Measurements from ENCODE around the gene SMG1.
"Not testable (repeated sequence)": the region's sequence is repeated elsewhere in the genome, so short reads cannot be mapped to it uniquely, and the experiment has no call there.

DNA sequence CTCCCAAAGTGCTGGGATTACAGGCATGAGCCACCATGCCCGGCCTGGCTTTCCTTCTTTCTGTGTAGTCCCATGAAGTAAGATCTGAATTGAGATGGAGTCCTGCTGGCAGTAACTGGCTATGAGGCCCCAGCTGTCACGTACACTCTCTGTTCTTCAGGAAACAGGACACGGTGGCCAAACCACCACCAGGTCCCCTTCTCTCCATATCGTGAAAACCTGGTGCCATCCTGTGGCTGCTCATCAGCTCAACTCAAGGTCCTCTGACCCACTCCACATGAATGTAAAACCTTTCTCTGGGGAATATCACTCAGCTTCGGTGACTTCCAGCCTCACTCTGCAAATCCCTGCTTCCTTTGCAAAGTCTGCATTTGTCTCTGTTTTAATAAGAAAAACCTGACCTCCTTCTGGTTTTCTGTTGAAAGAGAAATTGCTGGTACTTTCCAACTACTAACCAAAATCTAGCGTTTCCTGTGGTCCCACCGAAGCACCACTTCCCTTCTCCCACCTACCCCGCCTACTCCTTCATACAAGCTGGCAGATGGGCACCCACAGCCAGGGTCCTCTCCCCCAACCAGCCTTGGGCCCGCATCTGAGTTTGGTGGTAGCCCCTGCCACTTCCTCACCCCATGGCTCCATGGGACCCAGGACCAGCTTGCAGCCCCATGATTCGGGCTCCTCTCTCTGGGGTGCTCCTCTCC, 168.1 kb downstream of the SMG1 start:
- TF ChIP-seq POLR2AphosphoS5, EP300, POLR2A (IDR thresholded peaks at IDR 0.05): not testable (repeated sequence)
- TF ChIP-seq, protein P1, sequence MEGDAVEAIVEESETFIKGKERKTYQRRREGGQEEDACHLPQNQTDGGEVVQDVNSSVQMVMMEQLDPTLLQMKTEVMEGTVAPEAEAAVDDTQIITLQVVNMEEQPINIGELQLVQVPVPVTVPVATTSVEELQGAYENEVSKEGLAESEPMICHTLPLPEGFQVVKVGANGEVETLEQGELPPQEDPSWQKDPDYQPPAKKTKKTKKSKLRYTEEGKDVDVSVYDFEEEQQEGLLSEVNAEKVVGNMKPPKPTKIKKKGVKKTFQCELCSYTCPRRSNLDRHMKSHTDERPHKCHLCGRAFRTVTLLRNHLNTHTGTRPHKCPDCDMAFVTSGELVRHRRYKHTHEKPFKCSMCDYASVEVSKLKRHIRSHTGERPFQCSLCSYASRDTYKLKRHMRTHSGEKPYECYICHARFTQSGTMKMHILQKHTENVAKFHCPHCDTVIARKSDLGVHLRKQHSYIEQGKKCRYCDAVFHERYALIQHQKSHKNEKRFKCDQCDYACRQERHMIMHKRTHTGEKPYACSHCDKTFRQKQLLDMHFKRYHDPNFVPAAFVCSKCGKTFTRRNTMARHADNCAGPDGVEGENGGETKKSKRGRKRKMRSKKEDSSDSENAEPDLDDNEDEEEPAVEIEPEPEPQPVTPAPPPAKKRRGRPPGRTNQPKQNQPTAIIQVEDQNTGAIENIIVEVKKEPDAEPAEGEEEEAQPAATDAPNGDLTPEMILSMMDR (IDR thresholded peaks at IDR 0.05) = not testable (repeated sequence)
